GM12878 (cell line): Measurements from ENCODE around the gene SERHL2. TPM values are rescaled to one million over a fixed set of nuclear protein-coding genes. Genes with fewer than 3 reads are reported as not detected.

Experiments used
- ATAC-seq: fragments of 200-7000 bp; cut with Tn5 transposase; 3 replicates; pipeline ENCODE4 v1.9.1; 2020; ENCODE audit warnings: mild to moderate bottlenecking, moderate library complexity
- BruUV-seq: library from RNA; stranded (reverse); fragments of 400-500 nt; replicated peaks from 2 replicates; lab custom pipeline; 2021; lab: Mats Ljungman, UMichigan
- CTCF ChIA-PET: fragments of 300-600 bp; sonication (Branson Sonifier 250); formaldehyde crosslinking; extraction: SDS; loops from one replicate; lab custom pipeline; 2021; ENCODE audit warnings: inconsistent platforms; lab: Yijun Ruan, JAX
- POLR2A ChIA-PET: fragments of 350-600 bp; formaldehyde crosslinking; extraction: SDS; loops from one replicate; lab custom pipeline; 2021; ENCODE audit warnings: inconsistent platforms; lab: Charles Lee
- RAD21 ChIA-PET: fragments of 300-600 bp; sonication (Branson Sonifier 250); formaldehyde crosslinking; loops from one replicate; lab custom pipeline; 2023; ENCODE audit warnings: antibody characterized with exemption; ENCODE audit not compliant: unreplicated experiment; lab: Charles Lee
- SMC1A ChIA-PET: fragments of 300-600 bp; sonication (Branson Sonifier 250); formaldehyde crosslinking; loops from one replicate; lab custom pipeline; 2023; ENCODE audit not compliant: unreplicated experiment, uncharacterized antibody; lab: Charles Lee
- DNase-seq: peaks from one replicate; pipeline ENCODE4 v3.0.0-alpha.2; 2011; ENCODE audit warnings: low read depth, low spot score
- FAIRE-seq: peaks from 3 replicates; lab custom pipeline; 2011; peaks lifted over from hg19 to GRCh38; lab: Jason Lieb, UNC
- H2AFZ ChIP-seq: 2 replicates; pipeline ENCODE4 v1.6.0; 2011; ENCODE audit warnings: low read depth, low read length, control low read depth; ENCODE audit not compliant: control insufficient read depth
- H3K27ac ChIP-seq: 2 replicates; pipeline ENCODE4 v1.5.1; 2011; ENCODE audit warnings: control low read depth; ENCODE audit not compliant: control insufficient read depth, insufficient read depth
- H3K27me3 ChIP-seq, 2 experiments: replicated peaks in 1 of 2; 2 replicates each; pipeline versions ENCODE4 v1.6.0 to v1.6.1; 2011; ENCODE audit warnings: low read length in 1 of 2; ENCODE audit not compliant: control insufficient read depth in 2 of 2, insufficient read depth in 2 of 2
- H3K36me3 ChIP-seq, 2 experiments: 2 replicates each; pipeline ENCODE4 v1.5.1; 2011; ENCODE audit warnings: low read length in 1 of 2; ENCODE audit not compliant: control insufficient read depth in 2 of 2, insufficient read depth in 2 of 2
- H3K4me1 ChIP-seq: 2 replicates; pipeline ENCODE4 v1.6.1; 2011; ENCODE audit warnings: mild to moderate bottlenecking, low read length, moderate library complexity, mixed read lengths; ENCODE audit not compliant: control insufficient read depth, insufficient read depth
- H3K4me2 ChIP-seq: 2 replicates; pipeline ENCODE4 v1.6.0; 2011; ENCODE audit warnings: control low read depth; ENCODE audit not compliant: control insufficient read depth, insufficient read depth
- H3K4me3 ChIP-seq: fragments of 200-600 bp; sonication (generic); 2 replicates; pipeline ENCODE4 v1.5.1; 2016
- H3K79me2 ChIP-seq: 2 replicates; pipeline ENCODE4 v1.6.0; 2011; ENCODE audit warnings: low read length; ENCODE audit not compliant: control insufficient read depth, insufficient read depth
- H3K9ac ChIP-seq: 2 replicates; pipeline ENCODE4 v1.8.0; 2011; ENCODE audit warnings: low read length, control low read depth, mixed read lengths; ENCODE audit not compliant: control insufficient read depth, insufficient read depth
- H3K9me3 ChIP-seq: replicated peaks from 3 replicates; pipeline ENCODE4 v1.5.1; 2011; ENCODE audit warnings: mild to moderate bottlenecking, low read length; ENCODE audit not compliant: control insufficient read depth, insufficient read depth
- H4K20me1 ChIP-seq: 2 replicates; pipeline ENCODE4 v1.6.0; 2011; ENCODE audit not compliant: control insufficient read depth, insufficient read depth
- BACH1 ChIP-seq: fragments of 450-650 bp; IDR thresholded peaks from 2 replicates; pipeline ENCODE4 v1.6.1; 2017; ENCODE audit warnings: mild to moderate bottlenecking, borderline replicate concordance
- CHD1 ChIP-seq: IDR thresholded peaks from 2 replicates; pipeline ENCODE4 v1.6.1; 2012; ENCODE audit warnings: low read depth, low read length, improper control_type of control experiment
- CREB1 ChIP-seq: IDR thresholded peaks from 2 replicates; pipeline ENCODE4 v1.6.1; 2012; ENCODE audit warnings: low read depth, mild to moderate bottlenecking, inconsistent platforms
- E2F8 ChIP-seq: fragments of 450-650 bp; IDR thresholded peaks from 2 replicates; pipeline ENCODE4 v1.6.1; 2018; ENCODE audit warnings: mild to moderate bottlenecking, low read depth, moderate library complexity; ENCODE audit not compliant: partially characterized antibody
- ETV6 ChIP-seq, 2 experiments: fragments of 450-650 bp in 1 of 2; IDR thresholded peaks in 1 of 2; conservative IDR thresholded peaks in 1 of 2; 2 replicates each; pipeline ENCODE4 v1.6.1; 2014; ENCODE audit warnings: antibody characterized with exemption in 1 of 2, borderline replicate concordance in 1 of 2, low read depth in 1 of 2, mild to moderate bottlenecking in 1 of 2, moderate library complexity in 1 of 2
- FOXK2 ChIP-seq: fragments of 450-650 bp; IDR thresholded peaks from 2 replicates; pipeline ENCODE4 v1.6.1; 2017; ENCODE audit warnings: mild to moderate bottlenecking, moderate library complexity
- NFYB ChIP-seq: IDR thresholded peaks from 2 replicates; pipeline ENCODE4 v1.6.1; 2011; ENCODE audit warnings: low read depth, mild to moderate bottlenecking, low read length, improper control_type of control experiment, moderate library complexity; ENCODE audit not compliant: insufficient read depth
- NR2C1 ChIP-seq: fragments of 450-650 bp; IDR thresholded peaks from 2 replicates; pipeline ENCODE4 v1.6.1; 2017; ENCODE audit warnings: antibody characterized with exemption, mild to moderate bottlenecking, moderate library complexity
- PAX5 ChIP-seq: IDR thresholded peaks from 2 replicates; pipeline ENCODE4 v1.6.1; 2011; ENCODE audit warnings: low read depth, low read length, borderline replicate concordance
- RB1 ChIP-seq: fragments of 450-650 bp; formaldehyde crosslinking; IDR thresholded peaks from 2 replicates; pipeline ENCODE4 v1.6.1; 2017; ENCODE audit warnings: mild to moderate bottlenecking, borderline replicate concordance
- RCOR1 ChIP-seq: conservative IDR thresholded peaks from 2 replicates; pipeline ENCODE4 v1.6.1; 2012; ENCODE audit warnings: low read depth, low read length, improper control_type of control experiment
- RELB ChIP-seq: fragments of 450-650 bp; IDR thresholded peaks from 2 replicates; pipeline ENCODE4 v1.6.1; 2017; ENCODE audit warnings: low read depth, mild to moderate bottlenecking, moderate library complexity
- SP1 ChIP-seq: IDR thresholded peaks from one replicate; pipeline ENCODE4 v1.6.1; 2011; ENCODE audit warnings: low read depth, low read length
- TCF3 ChIP-seq: IDR thresholded peaks from 2 replicates; pipeline ENCODE4 v1.6.1; 2012; ENCODE audit warnings: low read depth, mild to moderate bottlenecking, low read length, borderline replicate concordance; ENCODE audit not compliant: insufficient read depth
- ZBTB11 ChIP-seq: fragments of 450-650 bp; formaldehyde crosslinking; IDR thresholded peaks from 2 replicates; pipeline ENCODE4 v1.5.0; 2022; ENCODE audit warnings: mild to moderate bottlenecking, missing genetic modification characterization
- ZNF622 ChIP-seq: fragments of 450-650 bp; IDR thresholded peaks from 2 replicates; pipeline ENCODE4 v1.6.1; 2017; ENCODE audit warnings: mild to moderate bottlenecking, inconsistent platforms
- WGBS: methylation state at CpG from one replicate; pipeline ENCODE4 v1.1.6; 2016; ENCODE audit warnings: low lambda C conversion rate; ENCODE audit not compliant: insufficient replicate concordance, insufficient coverage; ENCODE audit errors: missing lambda C conversion rate; 5-methylcytosine and 5-hydroxymethylcytosine counted together
- in situ Hi-C: fragments of 300-500 bp; cut with MboI; formaldehyde crosslinking; loops from 9 replicates; pipeline ENCODE4 v1.14.3; 2018; ENCODE audit warnings: mixed read lengths
- intact Hi-C: fragments of 100-400 bp; cut with micrococcal nuclease; formaldehyde crosslinking; loops from one replicate; pipeline ENCODE4 v1.14.2; 2022; ENCODE audit not compliant: unreplicated experiment
- polyA plus RNA-seq, 11 experiments: library from polyadenylated mRNA; depleted of rRNA in 4 of 11; unstranded in 6 of 11; stranded (reverse) in 5 of 11; fragments of >200 nt; fragmentation: Nextera tagmentation in 4 of 11; fragmentation: Illumina TruSeq in 1 of 11; extraction: Ambion mirVana in 4 of 11; extraction: Trizol in 1 of 11; gene quantifications; 1 replicate in 1 of 11; 2 replicates in 10 of 11; pipeline versions ENCODE4 v1.2.1 to v1.2.3, GENCODE V29; 2011 to 2016; ENCODE audit warnings: inconsistent platforms in 2 of 11, missing spikeins in 2 of 11, low read depth in 1 of 11
- total RNA-seq, 4 experiments: library from RNA; depleted of rRNA in 3 of 4; stranded (reverse); fragments of >200 nt in 3 of 4; fragmentation: Illumina TruSeq in 1 of 4; extraction: Trizol in 1 of 4; gene quantifications; 2 replicates each; pipeline versions ENCODE4 v1.2.1 to v1.2.3, GENCODE V29; 2013 to 2021

SERHL2 gene
- total and polyA plus RNA-seq, 10 of the 15 experiments (the other 5 are each of a cell fraction or from before 2014, with no cell fraction given), result 0.63 to 2.0 (median 1.2) TPM

- 0% methylated on average over 10 of the region's 10 CpGs for WGBS
- POLR2A ChIA-PET, result interaction anchor here (0.6 to 2.1 kb wide), 7 partner anchors 33 to 1487 kb away, joined by 3 to 7 read pairs (median 3); partner anchors contain the start of genes ARFGAP3 and CYB5R3
- intact Hi-C loops (loop anchor here (2.0 to 10.0 kb wide), 5 partner anchors 35 to 519 kb away; partner anchors contain the start of genes CYB5R3, NDUFA6 and TTLL1), in situ Hi-C loops (no loop called here)
- Histone ChIP-seq H3K9ac (peak overlapping the region; percentile 98), H2AFZ (no peak overlapping the region; the same call in 1 of the 2 replicates), H3K27ac (peak overlapping the region; percentile 100), H3K9me3 (no peaks in the 10 kb centered on the region), H3K4me3 (peak overlapping the region; percentile 94), H4K20me1 (peaks cover 13% of the 10 kb centered on the region; the same call in 1 of the 2 replicates), H3K4me1 (peaks cover 17% of the 10 kb centered on the region), H3K4me2 (peak overlapping the region; percentile 93), H3K36me3 (peaks cover 0 to 12% of the 10 kb centered on the region in 2 experiments; a peak in 3 of 4 replicates), H3K79me2 (peaks cover 51% of the 10 kb centered on the region), H3K27me3 (no peaks in the 10 kb centered on the region)
- RAD21 ChIA-PET, result interaction anchor here (0.6 to 1.7 kb wide), 6 partner anchors 29 to 523 kb away, joined by 3 to 6 read pairs (median 3); partner anchors contain the start of gene NDUFA6
- TSS peak; percentile 54 for BruUV-seq
- no peak for ATAC-seq
- DNase-seq, result no peak
- FAIRE-seq, result peak; percentile 69
- CTCF ChIA-PET, result interaction anchor here (0.9 to 4.0 kb wide), 7 partner anchors 29 to 174 kb away, joined by 3 to 21 read pairs (median 4); no protein-coding TSS in a partner anchor
- SMC1A ChIA-PET, result interaction anchor here (0.6 to 1.6 kb wide), 5 partner anchors 42 to 591 kb away, joined by 3 to 6 read pairs (median 4); no protein-coding TSS in a partner anchor
- no peak for TF ChIP-seq NFYB
- TF ChIP-seq FOXK2, result no peak
- no peak for TF ChIP-seq NR2C1
- no peak for TF ChIP-seq ZBTB11 (CRISPR knock-in tag)
- TF ChIP-seq RELB, result no peak
- 0 out of 2 replicates have a peak, but pooled peaks have one; percentile 8 for TF ChIP-seq CREB1
- TF ChIP-seq E2F8, result no peak
- TF ChIP-seq RB1, result no peak
- no peak for TF ChIP-seq ETV6 (conservative IDR thresholded peaks at IDR 0.05 in 1 of 2, IDR thresholded peaks at IDR 0.05 in 1 of 2; ENCODE audit: borderline replicate concordance in 1 of 2, low read depth in 1 of 2)
- no peak for TF ChIP-seq RCOR1
- no peak for TF ChIP-seq BACH1
- no peak for TF ChIP-seq CHD1
- no peak for TF ChIP-seq SP1
- no peak for TF ChIP-seq TCF3
- TF ChIP-seq PAX5, result no peak
- TF ChIP-seq ZNF622, result no peak
Observed at GRCh38 chr22:42613872-42614301, 60.1 kb downstream of the SERHL2 start.
